CD4-positive, CD25-positive, alpha-beta regulatory T cell (primary cell): Measurements from ENCODE around the gene NAALADL2. TPM values are rescaled to one million over a fixed set of nuclear protein-coding genes. Genes with fewer than 3 reads are reported as not detected.
"Not testable (repeated sequence)": the region's sequence is repeated elsewhere in the genome, so short reads cannot be mapped to it uniquely, and the experiment has no call there.

Experiments
- ATAC-seq, 2 donors: fragments of 150-1000 bp; cut with Tn5 transposase; one replicate each; pipeline ENCODE4 v1.10.0; 2021; ENCODE audit warnings: low read depth in 2 of 2, moderate number of reproducible peaks in 2 of 2, moderate library complexity in 1 of 2
- DNase-seq, 3 donors: peaks; one replicate each; pipeline versions ENCODE4 v3.0.0 to v3.0.0-alpha.2; 2012 to 2022; ENCODE audit warnings: mixed read lengths in 1 of 3
- H3K27ac ChIP-seq: one replicate; pipeline ENCODE4 v1.7.0; 2013; ENCODE audit warnings: mild to moderate bottlenecking, low read length; ENCODE audit not compliant: insufficient read depth, poor library complexity, severe bottlenecking
- H3K27me3 ChIP-seq: one replicate; pipeline ENCODE4 v1.7.0; 2013; ENCODE audit warnings: low read length; ENCODE audit not compliant: control insufficient read depth, insufficient read depth
- H3K36me3 ChIP-seq: one replicate; pipeline ENCODE4 v1.7.0; 2013; ENCODE audit warnings: mild to moderate bottlenecking, low read length, moderate library complexity; ENCODE audit not compliant: control insufficient read depth, insufficient read depth
- H3K4me1 ChIP-seq: 2 replicates; pipeline ENCODE4 v1.7.0; 2013; ENCODE audit warnings: mild to moderate bottlenecking, low read length; ENCODE audit not compliant: insufficient read depth, control insufficient read depth, poor library complexity, severe bottlenecking
- H3K4me3 ChIP-seq: one replicate; pipeline ENCODE4 v1.7.0; 2013; ENCODE audit warnings: low read depth, mild to moderate bottlenecking, low read length, moderate library complexity
- H3K9me3 ChIP-seq, 2 experiments: 1 replicate in 1 of 2; 2 replicates in 1 of 2; pipeline ENCODE4 v1.7.0; 2013; ENCODE audit warnings: low read length in 2 of 2, mild to moderate bottlenecking in 1 of 2, moderate library complexity in 1 of 2; ENCODE audit not compliant: control insufficient read depth in 2 of 2
- H3K27ac Mint-ChIP-seq, 3 donors: one replicate each; pipeline ENCODE4 v1.8.0; 2020 to 2022; ENCODE audit warnings: mild to moderate bottlenecking in 3 of 3, mixed read lengths in 3 of 3, moderate library complexity in 2 of 3
- H3K27me3 Mint-ChIP-seq: one replicate; pipeline ENCODE4 v1.8.0; 2022; ENCODE audit warnings: mild to moderate bottlenecking, mixed read lengths
- H3K36me3 Mint-ChIP-seq: one replicate; pipeline ENCODE4 v1.8.0; 2020; ENCODE audit warnings: mixed read lengths
- H3K4me1 Mint-ChIP-seq, 4 donors: one replicate each; pipeline ENCODE4 v1.8.0; 2020 to 2022; ENCODE audit warnings: mixed read lengths in 4 of 4, mild to moderate bottlenecking in 1 of 4
- H3K4me3 Mint-ChIP-seq, 4 donors: one replicate each; pipeline ENCODE4 v1.8.0; 2020 to 2022; ENCODE audit warnings: mild to moderate bottlenecking in 4 of 4, mixed read lengths in 4 of 4, moderate library complexity in 3 of 4
- H3K9me3 Mint-ChIP-seq, 7 donors: one replicate each; pipeline ENCODE4 v1.8.0; 2020 to 2022; ENCODE audit warnings: mixed read lengths in 7 of 7, mild to moderate bottlenecking in 3 of 7, moderate library complexity in 2 of 7
- polyA plus RNA-seq, 4 donors: library from polyadenylated mRNA; unstranded; fragments of 300-500 nt; fragmentation: Illumina TruSeq; gene quantifications; one replicate each; pipeline ENCODE4 v1.2.3, GENCODE V29; 2021
- total RNA-seq: library from RNA; stranded (reverse); gene quantifications from one replicate; pipeline ENCODE4 v1.2.3, GENCODE V29; 2022

Gene NAALADL2
- total and polyA plus RNA-seq, 5 donors from 2014 or later, result not detected

DNA sequence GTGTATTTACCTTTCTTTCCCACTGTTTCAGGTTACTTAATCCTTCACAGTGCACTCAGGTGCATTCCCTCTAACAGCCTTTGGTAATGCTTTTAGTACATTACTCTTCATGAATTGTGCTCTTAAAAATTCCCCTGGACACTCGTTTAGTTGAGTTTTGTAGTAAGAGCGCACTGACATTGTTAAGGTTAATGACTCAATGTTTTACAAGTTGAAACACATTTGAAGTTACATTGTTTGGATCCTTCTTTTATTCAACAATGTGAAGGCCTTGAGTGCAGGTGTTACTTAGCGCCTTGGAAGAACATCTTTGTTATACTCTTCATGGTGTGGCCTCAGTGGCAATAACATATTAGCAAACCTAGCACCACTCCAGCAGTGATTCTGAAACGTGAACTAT lies 739.6 kb downstream of the NAALADL2 start:
- Mint-ChIP-seq H3K4me3 (no peak overlapping the region), H3K36me3 (no peaks in the 10 kb centered on the region), H3K9me3 (peaks cover 1 to 16% (median 9%) of the 10 kb centered on the region in 7 donors), H3K27ac (no peak overlapping the region), H3K27me3 (no peaks in the 10 kb centered on the region), H3K4me1 (no peaks in the 10 kb centered on the region)
- Histone ChIP-seq H3K9me3 (no peaks in the 10 kb centered on the region), H3K36me3 (no peaks in the 10 kb centered on the region), H3K4me1 (no peaks in the 10 kb centered on the region), H3K27ac (no peak overlapping the region), H3K27me3 (no peaks in the 10 kb centered on the region), H3K4me3 (no peak overlapping the region)
- ATAC-seq (no peak), DNase-seq (no peak)

- DNase-seq, result no peak
- no peaks in the 10 kb centered on the region for H3K27me3 ChIP-seq
- Mint-ChIP-seq H3K9me3 (peaks cover 0 to 11% (median 4%) of the 10 kb centered on the region in 7 donors), H3K27ac (no peak overlapping the region), H3K36me3 (no peaks in the 10 kb centered on the region), H3K4me3 (no peak overlapping the region), H3K4me1 (no peaks in the 10 kb centered on the region), H3K27me3 (no peaks in the 10 kb centered on the region)
- no peak for ATAC-seq
- no peak overlapping the region for H3K27ac ChIP-seq
- no peaks in the 10 kb centered on the region for H3K4me1 ChIP-seq
- no peaks in the 10 kb centered on the region for H3K36me3 ChIP-seq
- no peak overlapping the region for H3K4me3 ChIP-seq
- no peaks in the 10 kb centered on the region for H3K9me3 ChIP-seq
These were observed 742.4 kb downstream of the NAALADL2 start for GRCh38 chr3:175601521-175601920.

DNA sequence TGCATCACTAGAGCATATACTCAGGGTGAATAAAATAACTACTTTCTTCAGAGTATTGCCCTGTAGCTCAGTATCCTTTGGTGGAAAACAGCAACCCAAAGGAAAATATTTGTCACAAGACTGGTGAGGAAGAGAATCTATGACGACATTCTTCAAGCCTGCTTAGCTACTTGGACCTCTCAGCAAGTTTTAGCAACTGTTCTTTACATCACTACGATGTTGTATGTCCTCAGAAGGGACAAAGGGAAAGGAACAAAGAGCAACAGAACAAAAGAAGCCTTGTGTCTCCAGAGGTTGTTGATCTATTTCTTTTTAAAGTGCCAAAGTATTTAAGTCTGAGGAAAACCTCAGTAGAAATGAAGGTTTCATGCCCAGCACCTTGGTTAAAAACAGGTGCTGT lies 746.7 kb downstream of the NAALADL2 start:
- no peaks in the 10 kb centered on the region for H3K9me3 ChIP-seq
- Mint-ChIP-seq H3K4me3 (no peak overlapping the region), H3K36me3 (no peaks in the 10 kb centered on the region), H3K9me3 (peaks cover 0 to 9% (median 7%) of the 10 kb centered on the region in 7 donors), H3K4me1 (no peaks in the 10 kb centered on the region), H3K27me3 (no peaks in the 10 kb centered on the region), H3K27ac (no peak overlapping the region)
- H3K27ac ChIP-seq, result no peak overlapping the region
- no peaks in the 10 kb centered on the region for H3K4me1 ChIP-seq
- H3K36me3 ChIP-seq, result no peaks in the 10 kb centered on the region
- H3K27me3 ChIP-seq, result no peaks in the 10 kb centered on the region
- DNase-seq (no peak), ATAC-seq (no peak)
- no peak overlapping the region for H3K4me3 ChIP-seq

DNA sequence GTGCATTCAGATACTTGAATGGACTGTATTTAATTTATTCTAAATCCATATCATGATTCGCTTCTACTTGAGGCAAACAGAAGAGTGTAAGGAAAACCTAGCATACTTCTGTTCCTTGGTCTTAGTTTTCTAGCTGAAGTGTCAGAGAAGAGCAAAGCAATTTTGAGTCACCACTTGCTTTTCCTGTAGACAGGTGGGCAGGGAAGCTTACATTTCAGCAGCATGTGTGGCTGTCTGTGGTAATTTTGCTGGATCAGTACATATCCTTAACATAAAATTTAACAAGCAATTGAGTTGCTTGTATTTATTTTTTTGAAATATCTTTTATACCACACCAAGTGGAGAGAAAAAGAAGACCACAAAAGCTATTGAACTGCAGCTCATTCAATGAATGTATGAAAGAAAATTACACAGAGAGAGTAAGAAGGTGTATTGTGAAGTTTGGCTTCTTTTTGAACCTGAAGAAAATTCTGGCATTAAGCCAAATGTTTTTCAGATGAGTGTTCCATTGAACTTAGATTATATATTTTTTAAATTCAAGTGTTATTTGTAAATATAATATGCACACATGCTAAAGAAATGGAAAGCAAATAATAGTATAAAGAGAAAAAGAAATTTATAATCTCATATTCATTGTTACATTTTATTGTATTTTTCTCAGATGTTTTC lies 747.6 kb downstream of the NAALADL2 start:
- Mint-ChIP-seq H3K27ac (no peak overlapping the region), H3K4me3 (no peak overlapping the region), H3K27me3 (no peaks in the 10 kb centered on the region), H3K4me1 (no peaks in the 10 kb centered on the region), H3K36me3 (no peaks in the 10 kb centered on the region), H3K9me3 (peaks cover 0 to 12% (median 7%) of the 10 kb centered on the region in 7 donors)
- Histone ChIP-seq H3K36me3 (no peaks in the 10 kb centered on the region), H3K4me3 (no peak overlapping the region), H3K27ac (no peak overlapping the region), H3K27me3 (no peaks in the 10 kb centered on the region), H3K4me1 (no peaks in the 10 kb centered on the region), H3K9me3 (no peaks in the 10 kb centered on the region)
- DNase-seq (no peak), ATAC-seq (no peak)

DNA sequence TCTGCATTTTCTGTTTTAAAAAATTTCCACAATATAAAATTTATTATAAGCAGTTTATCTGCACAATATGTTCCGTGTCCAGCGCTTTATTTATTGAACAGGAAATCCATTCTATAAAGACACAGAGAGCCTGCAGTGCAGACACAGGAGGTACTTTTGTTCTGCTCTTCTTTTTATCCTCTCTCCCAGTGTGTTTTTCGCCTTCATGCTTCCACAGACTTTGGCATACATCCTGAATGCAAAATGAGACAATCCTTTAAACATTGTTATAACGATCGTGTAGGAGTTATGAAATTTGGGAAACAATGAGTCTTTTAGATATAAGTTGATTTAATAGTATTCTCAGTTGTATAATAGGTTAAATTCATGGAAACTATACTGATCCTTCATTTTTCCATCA lies 749.2 kb downstream of the NAALADL2 start:
- H3K36me3 Mint-ChIP-seq, result no peaks in the 10 kb centered on the region
- H3K4me1 Mint-ChIP-seq, result no peaks in the 10 kb centered on the region
- no peak overlapping the region for H3K27ac Mint-ChIP-seq
- no peaks in the 10 kb centered on the region for H3K27me3 ChIP-seq
- H3K36me3 ChIP-seq, result no peaks in the 10 kb centered on the region
- H3K27me3 Mint-ChIP-seq, result no peaks in the 10 kb centered on the region
- DNase-seq, result no peak
- H3K4me3 ChIP-seq, result no peak overlapping the region
- no peaks in the 10 kb centered on the region for H3K9me3 ChIP-seq
- H3K27ac ChIP-seq, result no peak overlapping the region
- no peak for ATAC-seq
- H3K4me1 ChIP-seq, result no peaks in the 10 kb centered on the region
- H3K4me3 Mint-ChIP-seq, result no peak overlapping the region
- peaks cover 1 to 12% (median 3%) of the 10 kb centered on the region in 7 donors for H3K9me3 Mint-ChIP-seq

DNA sequence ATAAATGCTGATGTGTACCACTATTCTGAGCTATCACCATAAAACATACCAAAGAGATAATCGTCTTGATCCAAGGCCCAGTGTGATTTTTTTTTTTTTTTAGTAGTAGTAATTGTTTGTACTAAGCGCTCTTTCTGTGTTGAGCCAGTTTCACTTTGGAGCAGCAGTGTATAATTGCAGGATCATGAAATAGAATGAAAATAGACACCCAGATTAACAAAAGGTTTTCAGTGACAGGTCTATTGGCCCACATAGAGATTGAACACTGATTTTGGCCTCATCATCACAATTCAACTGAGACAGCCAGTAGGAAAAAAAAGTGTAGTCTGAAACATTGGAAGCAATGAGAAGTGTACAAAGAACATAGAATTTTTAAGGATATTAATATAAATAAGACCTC lies 749.8 kb downstream of the NAALADL2 start:
- H3K27me3 Mint-ChIP-seq, result no peaks in the 10 kb centered on the region
- no peaks in the 10 kb centered on the region for H3K27me3 ChIP-seq
- no peak overlapping the region for H3K4me3 ChIP-seq
- no peak overlapping the region for H3K27ac Mint-ChIP-seq
- H3K9me3 ChIP-seq, result no peaks in the 10 kb centered on the region
- H3K9me3 Mint-ChIP-seq, result peaks cover 0 to 12% (median 4%) of the 10 kb centered on the region in 7 donors
- H3K4me3 Mint-ChIP-seq, result no peak overlapping the region
- no peaks in the 10 kb centered on the region for H3K36me3 Mint-ChIP-seq
- H3K27ac ChIP-seq, result no peak overlapping the region
- no peak for DNase-seq
- H3K36me3 ChIP-seq, result no peaks in the 10 kb centered on the region
- ATAC-seq, result no peak
- no peaks in the 10 kb centered on the region for H3K4me1 Mint-ChIP-seq
- no peaks in the 10 kb centered on the region for H3K4me1 ChIP-seq

GRCh38 chr3:175612487-175613196 lies 753.5 kb downstream of the NAALADL2 start:
- H3K27ac ChIP-seq, result no peak overlapping the region
- no peak overlapping the region for H3K4me3 ChIP-seq

GRCh38 chr3:175614107-175614506 lies 755.0 kb downstream of the NAALADL2 start:
- not testable (repeated sequence) for H3K9me3 ChIP-seq, H3K27ac ChIP-seq, H3K36me3 Mint-ChIP-seq, H3K27ac Mint-ChIP-seq, DNase-seq, H3K27me3 ChIP-seq, H3K4me3 Mint-ChIP-seq, H3K4me1 Mint-ChIP-seq, H3K27me3 Mint-ChIP-seq, H3K4me3 ChIP-seq, H3K36me3 ChIP-seq, ATAC-seq, H3K4me1 ChIP-seq
- H3K9me3 Mint-ChIP-seq, result peaks cover 0 to 11% (median 6%) of the 10 kb centered on the region in 7 donors

More at GRCh38 chr3:175612487-175613196, 753.5 kb downstream of the NAALADL2 start:
- DNase-seq, result no peak
- H3K9me3 Mint-ChIP-seq, result peaks cover 0 to 8% (median 3%) of the 10 kb centered on the region in 7 donors
- no peaks in the 10 kb centered on the region for H3K27me3 Mint-ChIP-seq
- H3K36me3 ChIP-seq, result no peaks in the 10 kb centered on the region
- no peaks in the 10 kb centered on the region for H3K4me1 Mint-ChIP-seq
- no peak overlapping the region for H3K27ac Mint-ChIP-seq
- no peak overlapping the region for H3K4me3 Mint-ChIP-seq
- no peaks in the 10 kb centered on the region for H3K4me1 ChIP-seq
- ATAC-seq, result no peak
- H3K9me3 ChIP-seq, result peaks cover 0 to under 1% of the 10 kb centered on the region in 2 experiments
- no peaks in the 10 kb centered on the region for H3K27me3 ChIP-seq
- H3K36me3 Mint-ChIP-seq, result no peaks in the 10 kb centered on the region
